H9 (cell line): ENCODE data around the gene TMEM237. TPM values are rescaled to one million over a fixed set of nuclear protein-coding genes. Genes with fewer than 3 reads are reported as not detected.

Experiments used
- DNase-seq: peaks from one replicate; pipeline ENCODE4 v3.0.0-alpha.2; 2017
- H2AFZ ChIP-seq: one replicate; pipeline ENCODE4 v1.6.1; 2013; ENCODE audit warnings: mild to moderate bottlenecking, low read length, control low read depth, moderate library complexity
- H2AK5ac ChIP-seq: 2 replicates; pipeline ENCODE4 v1.6.1; 2013; ENCODE audit warnings: low read length, control low read depth, mixed read lengths; ENCODE audit not compliant: insufficient read length
- H2BK120ac ChIP-seq: one replicate; pipeline ENCODE4 v1.6.1; 2013; ENCODE audit warnings: low read depth, mild to moderate bottlenecking, low read length, control low read depth, inconsistent platforms; ENCODE audit not compliant: poor library complexity, severe bottlenecking
- H2BK12ac ChIP-seq: 2 replicates; pipeline ENCODE4 v1.6.1; 2013; ENCODE audit warnings: low read length, control low read depth, mixed read lengths, low read depth; ENCODE audit not compliant: insufficient read length
- H2BK15ac ChIP-seq: 2 replicates; pipeline ENCODE4 v1.6.1; 2013; ENCODE audit warnings: low read depth, low read length, control low read depth
- H2BK20ac ChIP-seq: one replicate; pipeline ENCODE4 v1.6.1; 2013; ENCODE audit warnings: low read depth, mild to moderate bottlenecking, low read length, control low read depth, inconsistent platforms; ENCODE audit not compliant: poor library complexity, severe bottlenecking
- H2BK5ac ChIP-seq: 2 replicates; pipeline ENCODE4 v1.6.1; 2013; ENCODE audit warnings: low read length, control low read depth, mixed read lengths; ENCODE audit not compliant: insufficient read length
- H3K14ac ChIP-seq: 2 replicates; pipeline ENCODE4 v1.6.1; 2013; ENCODE audit warnings: low read length, control low read depth; ENCODE audit not compliant: insufficient read depth
- H3K18ac ChIP-seq: 2 replicates; pipeline ENCODE4 v1.6.1; 2013; ENCODE audit warnings: low read depth, mild to moderate bottlenecking, mixed read lengths, low read length, control low read depth; ENCODE audit not compliant: insufficient read length
- H3K23ac ChIP-seq: 2 replicates; pipeline ENCODE4 v1.6.1; 2013; ENCODE audit warnings: low read length, control low read depth, mixed read lengths, low read depth; ENCODE audit not compliant: insufficient read length
- H3K23me2 ChIP-seq: 2 replicates; pipeline ENCODE4 v1.6.1; 2013; ENCODE audit warnings: low read depth, mild to moderate bottlenecking, mixed read lengths, low read length, control low read depth; ENCODE audit not compliant: insufficient read length, poor library complexity, severe bottlenecking
- H3K27ac ChIP-seq: 2 replicates; pipeline ENCODE4 v1.5.1; 2013; ENCODE audit warnings: low read length, control low read depth, mixed read lengths, low read depth; ENCODE audit not compliant: insufficient read length
- H3K27me3 ChIP-seq: 2 replicates; pipeline ENCODE4 v1.6.1; 2013; ENCODE audit warnings: low read length, control low read depth, inconsistent platforms; ENCODE audit not compliant: insufficient read depth
- H3K4ac ChIP-seq: 2 replicates; pipeline ENCODE4 v1.6.1; 2013; ENCODE audit warnings: low read depth, mild to moderate bottlenecking, control low read depth, inconsistent platforms, low read length, moderate library complexity
- H3K4me1 ChIP-seq: 2 replicates; pipeline ENCODE4 v1.6.1; 2013; ENCODE audit warnings: low read length, control low read depth, inconsistent platforms; ENCODE audit not compliant: insufficient read depth
- H3K4me2 ChIP-seq: 2 replicates; pipeline ENCODE4 v1.6.1; 2013; ENCODE audit warnings: low read length, control low read depth, mixed read lengths; ENCODE audit not compliant: insufficient read length, insufficient read depth
- H3K56ac ChIP-seq: 2 replicates; pipeline ENCODE4 v1.6.1; 2013; ENCODE audit warnings: low read depth, mild to moderate bottlenecking, mixed read lengths, low read length, control low read depth; ENCODE audit not compliant: insufficient read length
- H3K79me1 ChIP-seq: 2 replicates; pipeline ENCODE4 v1.6.1; 2013; ENCODE audit warnings: low read depth, mild to moderate bottlenecking, moderate library complexity, low read length, control low read depth, inconsistent platforms; ENCODE audit not compliant: insufficient read depth, poor library complexity, severe bottlenecking
- H3K79me2 ChIP-seq: 2 replicates; pipeline ENCODE4 v1.6.1; 2013; ENCODE audit warnings: low read length, control low read depth, inconsistent platforms; ENCODE audit not compliant: insufficient read depth
- H3K9ac ChIP-seq: 2 replicates; pipeline ENCODE4 v1.6.1; 2013; ENCODE audit warnings: low read length, control low read depth, mixed read lengths; ENCODE audit not compliant: insufficient read length; ENCODE audit errors: extremely low read depth
- H3K9me3 ChIP-seq: one replicate; pipeline ENCODE4 v1.6.1; 2013; ENCODE audit warnings: low read depth, low read length, inconsistent platforms; ENCODE audit not compliant: control insufficient read depth
- H3T11ph ChIP-seq: one replicate; pipeline ENCODE4 v1.6.1; 2013; ENCODE audit warnings: mild to moderate bottlenecking, low read length, control low read depth, inconsistent platforms
- H4K20me1 ChIP-seq: one replicate; pipeline ENCODE4 v1.6.1; 2013; ENCODE audit not compliant: control insufficient read depth, insufficient read length, insufficient read depth
- H4K5ac ChIP-seq: 2 replicates; pipeline ENCODE4 v1.6.1; 2013; ENCODE audit warnings: low read depth, mild to moderate bottlenecking, mixed read lengths, low read length, control low read depth; ENCODE audit not compliant: insufficient read length
- H4K8ac ChIP-seq: replicated peaks from 2 replicates; pipeline ENCODE4 v1.6.1; 2013; ENCODE audit warnings: low read length, control low read depth, mixed read lengths, low read depth; ENCODE audit not compliant: insufficient read length
- H4K91ac ChIP-seq: 2 replicates; pipeline ENCODE4 v1.6.1; 2013; ENCODE audit warnings: low read depth, mild to moderate bottlenecking, moderate library complexity, mixed read lengths, low read length, control low read depth; ENCODE audit not compliant: insufficient read length
- H3K27ac Mint-ChIP-seq, 3 experiments: 2 replicates in 2 of 3; 3 replicates in 1 of 3; pipeline ENCODE4 v1.8.0; 2020 to 2021; ENCODE audit warnings: mixed read lengths in 3 of 3, mild to moderate bottlenecking in 1 of 3, moderate library complexity in 1 of 3
- H3K27me3 Mint-ChIP-seq: 2 replicates; pipeline ENCODE4 v1.8.0; 2021; ENCODE audit warnings: low read depth, mild to moderate bottlenecking, moderate library complexity, mixed read lengths
- H3K36me3 Mint-ChIP-seq, 3 experiments: 2 replicates in 2 of 3; 3 replicates in 1 of 3; pipeline ENCODE4 v1.8.0; 2020 to 2021; ENCODE audit warnings: low read depth in 3 of 3, mixed read lengths in 3 of 3; ENCODE audit not compliant: insufficient read depth in 1 of 3
- H3K4me1 Mint-ChIP-seq, 2 experiments: 2 replicates each; pipeline ENCODE4 v1.8.0; 2020; ENCODE audit warnings: mixed read lengths in 2 of 2
- H3K4me3 Mint-ChIP-seq, 2 experiments: 2 replicates in 1 of 2; 3 replicates in 1 of 2; pipeline ENCODE4 v1.8.0; 2020 to 2021; ENCODE audit warnings: mild to moderate bottlenecking in 2 of 2, mixed read lengths in 2 of 2, moderate library complexity in 1 of 2
- H3K9me3 Mint-ChIP-seq, 2 experiments: 2 replicates in 1 of 2; 3 replicates in 1 of 2; pipeline ENCODE4 v1.8.0; 2020; ENCODE audit warnings: mild to moderate bottlenecking in 2 of 2, mixed read lengths in 2 of 2, moderate library complexity in 1 of 2
- WGBS: extraction: QIAGEN DNeasy Blood & Tissue Kit; methylation state at CpG from one replicate; pipeline ENCODE4 v1.1.7; 2013; ENCODE audit warnings: missing lambda C conversion rate, low lambda C conversion rate, mixed read lengths; ENCODE audit not compliant: insufficient read length; ENCODE audit errors: extremely low coverage; 5-methylcytosine and 5-hydroxymethylcytosine counted together
- total RNA-seq: library from RNA; stranded (reverse); gene quantifications from 2 replicates; pipeline ENCODE4 v1.2.1, GENCODE V29; 2021
- TF ChIP-seq, protein P1 (sequence below): fragments of 200-600 bp; sonication (generic); conservative IDR thresholded peaks from 3 replicates; pipeline ENCODE4 v1.8.0; 2021; ENCODE audit warnings: antibody characterized with exemption, mild to moderate bottlenecking

The TMEM237 gene
- total RNA-seq, 1 experiment from 2014 or later: 37.7 TPM

DNA sequence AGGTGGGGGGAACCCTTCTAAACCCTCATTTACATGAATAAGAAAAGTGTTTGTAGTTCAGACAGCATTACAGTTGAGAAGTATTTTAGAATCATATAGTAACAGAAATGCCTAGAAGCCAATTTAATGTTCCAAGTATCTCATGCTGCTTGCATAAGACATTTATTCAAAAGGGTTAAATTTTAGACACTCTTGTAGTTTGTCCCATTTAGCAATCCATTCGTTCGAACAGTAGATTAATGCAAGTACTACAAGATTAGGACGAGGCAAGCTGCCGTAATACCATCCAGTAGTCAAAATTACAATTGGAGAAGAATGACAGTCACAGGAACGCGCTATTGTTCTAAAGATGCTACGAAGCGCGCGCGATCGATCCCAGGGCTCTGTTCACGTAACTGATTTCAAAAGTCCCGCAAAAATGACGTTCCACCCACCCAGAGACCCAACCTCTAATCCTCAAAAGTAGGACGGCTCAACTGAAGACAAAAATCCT, 1.2 kb downstream of the TMEM237 start:
- no peak overlapping the region for H4K8ac ChIP-seq
- H3K18ac ChIP-seq: peak overlapping the region; percentile 96
- H3K27ac ChIP-seq: peak overlapping the region; percentile 79
- no peak overlapping the region for H2AK5ac ChIP-seq
- H3K9me3 ChIP-seq: no peaks in the 10 kb centered on the region
- peak overlapping the region; percentile 98 to 99 (median 98); a peak in 6 of 7 replicates for H3K27ac Mint-ChIP-seq
- TF ChIP-seq, protein P1, sequence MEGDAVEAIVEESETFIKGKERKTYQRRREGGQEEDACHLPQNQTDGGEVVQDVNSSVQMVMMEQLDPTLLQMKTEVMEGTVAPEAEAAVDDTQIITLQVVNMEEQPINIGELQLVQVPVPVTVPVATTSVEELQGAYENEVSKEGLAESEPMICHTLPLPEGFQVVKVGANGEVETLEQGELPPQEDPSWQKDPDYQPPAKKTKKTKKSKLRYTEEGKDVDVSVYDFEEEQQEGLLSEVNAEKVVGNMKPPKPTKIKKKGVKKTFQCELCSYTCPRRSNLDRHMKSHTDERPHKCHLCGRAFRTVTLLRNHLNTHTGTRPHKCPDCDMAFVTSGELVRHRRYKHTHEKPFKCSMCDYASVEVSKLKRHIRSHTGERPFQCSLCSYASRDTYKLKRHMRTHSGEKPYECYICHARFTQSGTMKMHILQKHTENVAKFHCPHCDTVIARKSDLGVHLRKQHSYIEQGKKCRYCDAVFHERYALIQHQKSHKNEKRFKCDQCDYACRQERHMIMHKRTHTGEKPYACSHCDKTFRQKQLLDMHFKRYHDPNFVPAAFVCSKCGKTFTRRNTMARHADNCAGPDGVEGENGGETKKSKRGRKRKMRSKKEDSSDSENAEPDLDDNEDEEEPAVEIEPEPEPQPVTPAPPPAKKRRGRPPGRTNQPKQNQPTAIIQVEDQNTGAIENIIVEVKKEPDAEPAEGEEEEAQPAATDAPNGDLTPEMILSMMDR: no peak
- no peaks in the 10 kb centered on the region for H3K9me3 Mint-ChIP-seq
- no peaks in the 10 kb centered on the region; the same call in 1 of the 2 replicates for H3K27me3 Mint-ChIP-seq
- no peak overlapping the region for H4K91ac ChIP-seq
- no peak overlapping the region; the same call in 1 of the 2 replicates for H3K4ac ChIP-seq
- peak overlapping the region; percentile 79 for H2BK120ac ChIP-seq
- H2BK15ac ChIP-seq: no peak overlapping the region
- H2BK5ac ChIP-seq: peak overlapping the region; percentile 33
- H3K4me1 Mint-ChIP-seq: peaks cover 16 to 18% of the 10 kb centered on the region in 2 experiments
- no peak overlapping the region for H2BK12ac ChIP-seq
- peak overlapping the region; percentile 90 to 97 for H3K4me3 Mint-ChIP-seq
- no peak overlapping the region for H2BK20ac ChIP-seq
- DNase-seq: no peak
- H3K4me2 ChIP-seq: peak overlapping the region; percentile 88
- H3K27me3 ChIP-seq: no peaks in the 10 kb centered on the region
- no CpG with 5 or more reads among the region's 16 CpGs for WGBS
- H4K20me1 ChIP-seq: no peaks in the 10 kb centered on the region
- H4K5ac ChIP-seq: peak overlapping the region; percentile 65
- no peaks in the 10 kb centered on the region for H3K79me1 ChIP-seq
- peak overlapping the region; percentile 95 for H3K9ac ChIP-seq
- peak overlapping the region; percentile 44 for H3K56ac ChIP-seq
- no peaks in the 10 kb centered on the region for H3K4me1 ChIP-seq
- H3T11ph ChIP-seq: no peak overlapping the region
- peak overlapping the region; percentile 96 for H2AFZ ChIP-seq
- no peak overlapping the region for H3K23ac ChIP-seq
- H3K23me2 ChIP-seq: no peaks in the 10 kb centered on the region
- peak overlapping the region; percentile 98; the same call in 1 of the 2 replicates for H3K14ac ChIP-seq
- no peaks in the 10 kb centered on the region for H3K79me2 ChIP-seq
- H3K36me3 Mint-ChIP-seq: peaks cover 0 to 16% (median 10%) of the 10 kb centered on the region in 3 experiments; a peak in 5 of 7 replicates
